Epithelial cell of esophagus (primary cell): Measurements from ENCODE around the gene ANO1.

Source experiments
- DNase-seq: peaks from one replicate; pipeline ENCODE4 v3.0.0; 2010; ENCODE audit warnings: low read depth
- H3K4me3 ChIP-seq: 2 replicates; pipeline ENCODE4 v1.5.1; 2011; ENCODE audit warnings: mild to moderate bottlenecking, low read length, control low read depth
- CTCF ChIP-seq: IDR thresholded peaks from 2 replicates; pipeline ENCODE4 v1.5.1; 2011; ENCODE audit warnings: low read depth, mild to moderate bottlenecking, low read length, control low read depth, inconsistent platforms; ENCODE audit not compliant: insufficient read depth; ENCODE audit errors: missing control alignments

Gene ANO1

GRCh38 chr11:70122490-70123198 is 44.5 kb downstream of the ANO1 start:
- TF ChIP-seq CTCF, result no peak
- no peak overlapping the region for H3K4me3 ChIP-seq
- DNase-seq, result no peak

DNA sequence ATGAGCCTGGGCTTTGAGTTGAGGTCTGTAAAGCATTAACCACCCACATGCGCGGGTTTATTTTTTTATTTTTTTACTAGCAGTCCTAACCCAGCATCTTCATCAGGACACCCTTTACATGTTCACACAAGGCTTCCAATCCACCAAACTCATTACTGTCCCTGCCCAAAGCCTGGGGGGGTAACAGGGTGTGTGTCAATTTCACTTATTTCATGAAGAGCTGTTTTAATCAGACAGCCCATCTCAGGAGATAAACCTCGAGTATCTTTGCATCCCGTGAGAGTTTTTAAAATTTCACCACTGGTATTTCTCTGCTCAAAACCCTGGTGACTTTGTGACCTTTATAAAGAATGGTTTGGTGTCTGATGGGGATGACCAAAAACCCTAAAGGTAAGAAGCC is 45.6 kb downstream of the ANO1 start:
- H3K4me3 ChIP-seq, result no peak overlapping the region
- no peak for TF ChIP-seq CTCF
- no peak for DNase-seq

GRCh38 chr11:70124321-70125000 is 46.3 kb downstream of the ANO1 start:
- peak; percentile 47 for DNase-seq
- TF ChIP-seq CTCF, result no peak
- no peak overlapping the region for H3K4me3 ChIP-seq

DNA sequence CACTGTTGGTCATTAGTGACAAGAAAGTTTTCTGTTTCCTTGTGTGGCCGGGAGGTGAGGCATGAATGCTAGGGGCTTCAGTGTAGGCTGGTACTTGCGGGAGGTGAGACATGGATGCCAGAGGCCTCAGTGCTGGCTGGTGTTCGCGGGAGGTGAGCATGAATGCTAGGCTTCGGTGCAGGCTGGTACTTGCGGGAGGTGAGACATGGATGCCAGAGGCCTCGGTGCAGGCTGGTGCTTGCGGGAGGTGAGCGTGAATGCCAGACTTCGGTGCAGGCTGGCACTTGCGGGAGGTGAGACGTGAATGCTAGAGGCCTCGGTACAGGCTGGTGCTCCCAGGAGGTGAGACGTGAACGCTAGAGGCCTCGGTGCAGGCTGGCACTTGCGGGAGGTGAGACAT is 48.4 kb downstream of the ANO1 start:
- no peak for TF ChIP-seq CTCF
- peak; percentile 76 for DNase-seq

GRCh38 chr11:70127653-70128434 is 49.7 kb downstream of the ANO1 start:
- no peak for DNase-seq
- H3K4me3 ChIP-seq, result no peak overlapping the region
- no peak for TF ChIP-seq CTCF

More for the DNA sequence above, 48.4 kb downstream of the ANO1 start:
- no peak overlapping the region for H3K4me3 ChIP-seq

GRCh38 chr11:70128435-70128906 is 50.4 kb downstream of the ANO1 start:
- no peak overlapping the region for H3K4me3 ChIP-seq
- DNase-seq, result peak; percentile 22
- no peak for TF ChIP-seq CTCF
